NCI-H2029 treated with DMSO at 0.1 percent for 48 hours (cell line): ENCODE data around the gene EPHA10.
A peak's percentile ranks its signal among the peaks of the same experiment; 100 is the strongest.
"Not testable (repeated sequence)": the region's sequence is repeated elsewhere in the genome, so short reads cannot be mapped to it uniquely, and the experiment has no call there.

Experiments used
- DNase-seq: peaks from one replicate; lab custom pipeline; 2025; lab: John Stamatoyannopoulos, UW

The EPHA10 gene

GRCh38 chr1:37716321-37716720, 48.6 kb downstream of the EPHA10 start:
- no peak for DNase-seq

GRCh38 chr1:37714689-37715088, 50.2 kb downstream of the EPHA10 start:
- DNase-seq = no peak

GRCh38 chr1:37714226-37714625, 50.7 kb downstream of the EPHA10 start:
- no peak for DNase-seq

- no peak for DNase-seq
These were observed 56.4 kb downstream of the EPHA10 start for GRCh38 chr1:37708471-37708870.

GRCh38 chr1:37705399-37705798, 59.5 kb downstream of the EPHA10 start:
- DNase-seq = no peak

GRCh38 chr1:37704966-37705365, 60.0 kb downstream of the EPHA10 start:
- no peak for DNase-seq

- DNase-seq = no peak
These were observed 61.9 kb downstream of the EPHA10 start for GRCh38 chr1:37703061-37703460.

- no peak for DNase-seq
These were observed 63.9 kb downstream of the EPHA10 start for GRCh38 chr1:37701051-37701450.

- no peak for DNase-seq
These were observed 65.8 kb downstream of the EPHA10 start for GRCh38 chr1:37699147-37699546.

GRCh38 chr1:37697737-37698136, 67.2 kb downstream of the EPHA10 start:
- no peak for DNase-seq

- no peak for DNase-seq
These were observed 67.8 kb downstream of the EPHA10 start for GRCh38 chr1:37697090-37697489.

- peak; percentile 33 for DNase-seq
These were observed 72.1 kb downstream of the EPHA10 start for GRCh38 chr1:37692834-37693175.

GRCh38 chr1:37692078-37692833, 72.7 kb downstream of the EPHA10 start, which contains the start of gene CDCA8:
Gene CDCA8, plus strand, starts transcription at chr1:37692516. Its CDS starts 175 bp downstream, at chr1:37692691.
- DNase-seq = peak; percentile 100

GRCh38 chr1:37691497-37692077, 73.3 kb downstream of the EPHA10 start:
- peak; percentile 61 for DNase-seq

GRCh38 chr1:37688926-37689325, 76.0 kb downstream of the EPHA10 start:
- no peak for DNase-seq

- DNase-seq = not testable (repeated sequence)
These were observed 77.2 kb downstream of the EPHA10 start for GRCh38 chr1:37687764-37688163.

GRCh38 chr1:37685722-37686121, 79.2 kb downstream of the EPHA10 start:
- no peak for DNase-seq

GRCh38 chr1:37684182-37684581, 80.7 kb downstream of the EPHA10 start:
- DNase-seq = not testable (repeated sequence)

- DNase-seq = peak; percentile 93
These were observed 82.5 kb downstream of the EPHA10 start for GRCh38 chr1:37682334-37682987.

GRCh38 chr1:37680933-37681332, 84.0 kb downstream of the EPHA10 start:
- DNase-seq = no peak

GRCh38 chr1:37677808-37678207, 87.1 kb downstream of the EPHA10 start:
- DNase-seq = no peak

- DNase-seq = no peak
These were observed 87.8 kb downstream of the EPHA10 start for GRCh38 chr1:37677143-37677439.
